Measurements from ENCODE around the gene HIRA. TPM values are rescaled to one million over a fixed set of nuclear protein-coding genes. Genes with fewer than 3 reads are reported as not detected.

Gene HIRA
- total RNA-seq (10 to 100 TPM in 4 of 5 donors, 1 to 10 TPM in 1; 6.4 to 47.2 (median 13.4) TPM), polyA plus RNA-seq (10 to 100 TPM in 2 of 3 donors, 1 to 10 TPM in 1; 9.2 to 14.8 (median 10.8) TPM)
- long read RNA-seq, donor 1 = 0 reads
- long read RNA-seq, donor 2 = 0 reads
- long read RNA-seq, donor 3 = 0 reads
- long read RNA-seq, donor 4 = 0 reads
- long read RNA-seq, donor 5, partial matches to known transcripts = 5 of 5 reads
- long read RNA-seq, donor 5, other reads (novel, unspliced or antisense) = 0 of 5 reads
- long read RNA-seq, donor 6, full-length matches to known transcripts = 5 of 5 reads
- long read RNA-seq, donor 6, partial matches to known transcripts = 0 of 5 reads
- long read RNA-seq, donor 6, other reads (novel, unspliced or antisense) = 0 of 5 reads
- long read RNA-seq, donor 7, full-length matches to known transcripts = 1 of 11 reads
- long read RNA-seq, donor 7, partial matches to known transcripts = 10 of 11 reads
- long read RNA-seq, donor 7, other reads (novel, unspliced or antisense) = 0 of 11 reads
- long read RNA-seq, donor 8, full-length matches to known transcripts = 1 of 1 reads
- long read RNA-seq, donor 8, partial matches to known transcripts = 0 of 1 reads
- long read RNA-seq, donor 8, other reads (novel, unspliced or antisense) = 0 of 1 reads
- long read RNA-seq, donor 9, full-length matches to known transcripts = 1 of 1 reads
- long read RNA-seq, donor 9, partial matches to known transcripts = 0 of 1 reads
- long read RNA-seq, donor 9, other reads (novel, unspliced or antisense) = 0 of 1 reads
- long read RNA-seq, donor 10, full-length matches to known transcripts = 1 of 1 reads
- long read RNA-seq, donor 10, partial matches to known transcripts = 0 of 1 reads
- long read RNA-seq, donor 10, other reads (novel, unspliced or antisense) = 0 of 1 reads

DNA sequence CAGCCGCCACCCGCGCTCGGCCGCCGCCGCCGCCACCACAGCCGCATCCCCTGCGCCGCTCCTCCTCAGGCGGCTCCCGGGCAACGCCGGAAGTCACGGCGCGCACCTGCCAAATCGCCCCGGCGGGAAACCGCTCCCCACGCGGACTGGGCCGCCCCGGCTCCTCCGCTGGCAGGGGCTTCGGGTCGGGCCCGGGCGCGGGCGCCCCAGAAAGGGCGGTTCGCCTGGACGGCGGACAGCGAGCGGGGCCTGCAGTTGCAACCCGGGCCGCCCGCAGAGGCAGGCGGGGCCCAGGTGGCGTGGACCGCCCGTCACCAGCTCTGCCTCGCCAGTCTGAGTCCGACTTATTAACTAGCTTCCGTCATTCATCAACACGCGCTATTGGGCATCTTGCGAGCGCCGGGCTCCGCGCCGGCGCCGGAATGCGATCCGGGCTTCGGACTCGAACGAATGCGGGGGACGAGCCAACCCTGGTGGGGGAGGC, at the start of gene HIRA:
Gene HIRA, minus strand, starts transcription at position 85 of the 484 bp plus-strand sequence. CDS start 257 bp downstream, outside the sequence.
- intact Hi-C loops (cut with DNase I; ENCODE audit: low total_unique reads) = loop anchor here (5.0 kb wide), 1 partner anchor 46 kb away; the partner anchor contains the start of genes CDC45 and UFD1
- 0% methylated on average over 2 to 66 of the region's 66 CpGs for WGBS, 5 donors
- TF ChIP-seq POLR2AphosphoS5 (IDR thresholded peaks at IDR 0.05) (peak; percentile 26 to 84 (median 50)), CTCF (IDR thresholded peaks at IDR 0.05) (no peak)
- H3K27me3 ChIP-seq = no peaks in the 10 kb centered on the region
- peaks cover 23 to 58% (median 38%) of the 10 kb centered on the region in 4 donors for H3K4me1 ChIP-seq
- H3K36me3 ChIP-seq = peaks cover 17 to 26% (median 25%) of the 10 kb centered on the region in 4 donors
- H3K27ac ChIP-seq = peak within 1 kb of the TSS; percentile 93 to 99 (median 96)
- H3K9me3 ChIP-seq = no peaks in the 10 kb centered on the region
- peak within 1 kb of the TSS; percentile 86 to 98 (median 94) for H3K4me3 ChIP-seq
- DNase-seq = peak; percentile 84 to 93

DNA sequence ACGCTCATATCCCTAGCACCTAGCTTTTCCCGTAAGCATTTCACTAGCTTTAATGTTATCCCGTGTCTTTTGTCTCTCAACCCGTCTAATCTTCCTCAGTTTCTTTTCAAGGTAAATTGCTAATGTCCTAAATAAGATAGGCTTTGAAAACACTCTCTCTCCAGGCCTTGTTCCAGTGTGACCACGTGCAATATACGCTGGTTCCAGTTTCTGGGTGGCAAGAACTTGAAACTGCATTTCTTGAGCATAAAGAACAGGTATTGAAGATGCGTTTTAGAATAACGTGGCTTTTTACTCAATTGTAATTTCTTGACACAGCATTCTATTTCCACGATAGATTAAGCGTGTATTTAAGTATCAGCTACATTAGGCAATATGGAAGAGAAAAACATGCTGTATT, 49.3 kb upstream of the HIRA start:
- intact Hi-C loops (cut with DNase I; ENCODE audit: low total_unique reads) = no loop called here
- WGBS, 5 donors = 52 to 66% (median 61%) methylated on average over 10 of the region's 10 CpGs
- no peak for DNase-seq
- Histone ChIP-seq H3K36me3 (peaks cover 0 to 5% (median 2%) of the 10 kb centered on the region in 4 donors), H3K4me3 (peak overlapping the region in 1 of 4 donors; percentile 83), H3K27me3 (no peaks in the 10 kb centered on the region), H3K4me1 (peaks cover 12 to 37% (median 26%) of the 10 kb centered on the region in 4 donors), H3K9me3 (no peaks in the 10 kb centered on the region), H3K27ac (no peak overlapping the region)
- TF ChIP-seq CTCF (IDR thresholded peaks at IDR 0.05) (no peak), EP300 (IDR thresholded peaks at IDR 0.05) (no peak), POLR2AphosphoS5 (IDR thresholded peaks at IDR 0.05) (no peak), POLR2A (IDR thresholded peaks at IDR 0.05) (no peak)

DNA sequence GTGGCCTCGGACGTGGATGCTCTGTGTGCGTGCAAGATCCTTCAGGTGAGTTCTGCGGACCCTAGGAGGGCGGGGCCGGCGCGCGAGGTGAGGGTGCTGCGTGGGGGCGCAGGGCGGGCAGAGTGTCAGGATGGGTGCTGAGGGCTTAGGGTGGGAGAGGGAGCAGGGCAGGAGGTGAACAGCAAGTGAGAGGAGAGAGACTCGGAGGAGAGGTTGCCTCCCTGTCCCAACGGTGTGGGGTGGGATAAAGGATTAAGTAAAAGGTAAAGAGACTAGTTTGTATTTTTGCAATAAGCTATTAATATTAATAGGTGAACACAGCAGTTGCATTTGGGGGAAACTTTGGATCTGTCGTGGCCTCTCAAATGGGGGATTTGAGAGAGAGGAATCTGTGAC, 48.6 kb upstream of the HIRA start:
- Histone ChIP-seq H3K36me3 (peaks cover 0 to 9% (median 4%) of the 10 kb centered on the region in 4 donors), H3K4me3 (peak overlapping the region; percentile 66 to 97 (median 84)), H3K27ac (peak overlapping the region in 2 of 5 donors; percentile 92 to 95), H3K4me1 (peaks cover 12 to 44% (median 30%) of the 10 kb centered on the region in 4 donors), H3K9me3 (no peaks in the 10 kb centered on the region), H3K27me3 (no peaks in the 10 kb centered on the region)
- WGBS, 5 donors = 1 to 2% (median 1%) methylated on average over 15 of the region's 15 CpGs
- no peak for DNase-seq
- TF ChIP-seq EP300 (IDR thresholded peaks at IDR 0.05) (no peak), CTCF (IDR thresholded peaks at IDR 0.05) (no peak), POLR2A (IDR thresholded peaks at IDR 0.05) (no peak), POLR2AphosphoS5 (IDR thresholded peaks at IDR 0.05) (no peak)
- intact Hi-C loops (cut with DNase I; ENCODE audit: low total_unique reads) = no loop called here

Measured in stomach (tissue), 19 donors.